Fibroblast of skin of left quadriceps (primary cell): ENCODE measurements around the gene ITGB2.

Experiments
- DNase-seq, 2 experiments: peaks; one replicate each; pipeline ENCODE4 v3.0.0-alpha.2; 2013; ENCODE audit warnings: low read depth in 2 of 2

The ITGB2 gene

GRCh38 chr21:44920694-44921604 lies at the start of gene ITGB2:
TSS of gene ITGB2 (minus strand) at chr21:44920899. CDS start at chr21:44910782, 10,117 bp downstream.
- DNase-seq = no peak

GRCh38 chr21:44969931-44970755 lies 49.4 kb upstream of the ITGB2 start:
- peak; percentile 28 to 29 for DNase-seq

- no peak for DNase-seq
Measured at GRCh38 chr21:44969066-44969670, 48.5 kb upstream of the ITGB2 start.

GRCh38 chr21:44967082-44968047 lies 46.7 kb upstream of the ITGB2 start:
- no peak for DNase-seq

GRCh38 chr21:44966135-44967081 lies 45.7 kb upstream of the ITGB2 start:
- DNase-seq = no peak

GRCh38 chr21:44965251-44966022 lies 44.7 kb upstream of the ITGB2 start:
- DNase-seq = no peak

GRCh38 chr21:44964381-44964780 lies 43.7 kb upstream of the ITGB2 start:
- no peak for DNase-seq

- DNase-seq = peak; percentile 94
Measured at GRCh38 chr21:44962403-44962966, 41.8 kb upstream of the ITGB2 start.

GRCh38 chr21:44960141-44961092 lies 39.7 kb upstream of the ITGB2 start:
- no peak for DNase-seq

- DNase-seq = no peak
Measured at GRCh38 chr21:44959376-44960091, 38.8 kb upstream of the ITGB2 start.

- DNase-seq = peak in 1 of 2 experiments; percentile 28
Measured at GRCh38 chr21:44958471-44959191, 37.9 kb upstream of the ITGB2 start.

GRCh38 chr21:44957901-44958451 lies 37.3 kb upstream of the ITGB2 start:
- no peak for DNase-seq

- no peak for DNase-seq
Measured at GRCh38 chr21:44957047-44957831, 36.5 kb upstream of the ITGB2 start.

GRCh38 chr21:44956356-44957046 lies 35.8 kb upstream of the ITGB2 start:
- no peak for DNase-seq

GRCh38 chr21:44955798-44956175 lies 35.1 kb upstream of the ITGB2 start:
- DNase-seq = no peak
